Stimulated activated CD4-positive, alpha-beta T cell treated with anti-CD3 and anti-CD28 coated beads, Interleukin-12 subunit alpha, Interleukin-12 subunit beta, amount 100 ng/mL, for 4 hours (primary cell): ENCODE data around the gene USP43.
A peak's percentile ranks its signal among the peaks of the same experiment; 100 is the strongest.
"Not testable (repeated sequence)": the region's sequence is repeated elsewhere in the genome, so short reads cannot be mapped to it uniquely, and the experiment has no call there.

Experiments used
- DNase-seq: peaks from one replicate; pipeline ENCODE4 v3.0.0-alpha.2; 2020

Gene USP43

GRCh38 chr17:9644910-9645751, at the start of gene USP43:
Gene USP43, plus strand, starts transcription at chr17:9645517. Its CDS starts 116 bp downstream, at chr17:9645633.
- DNase-seq, result peak; percentile 13

GRCh38 chr17:9597638-9598037, 47.7 kb upstream of the USP43 start:
- not testable (repeated sequence) for DNase-seq

GRCh38 chr17:9598661-9599060, 46.7 kb upstream of the USP43 start:
- no peak for DNase-seq

GRCh38 chr17:9604583-9604982, 40.7 kb upstream of the USP43 start:
- DNase-seq, result not testable (repeated sequence)

GRCh38 chr17:9606453-9606852, 38.9 kb upstream of the USP43 start:
- no peak for DNase-seq

GRCh38 chr17:9607058-9607457, 38.3 kb upstream of the USP43 start:
- not testable (repeated sequence) for DNase-seq

GRCh38 chr17:9611557-9611956, 33.8 kb upstream of the USP43 start:
- DNase-seq, result no peak

GRCh38 chr17:9612006-9612405, 33.3 kb upstream of the USP43 start:
- DNase-seq, result no peak

- DNase-seq, result no peak
Measured at GRCh38 chr17:9615486-9615885, 29.8 kb upstream of the USP43 start.

- DNase-seq, result no peak
Measured at GRCh38 chr17:9622961-9623360, 22.4 kb upstream of the USP43 start.

- no peak for DNase-seq
Measured at GRCh38 chr17:9628509-9628908, 16.8 kb upstream of the USP43 start.

GRCh38 chr17:9632741-9633140, 12.6 kb upstream of the USP43 start:
- DNase-seq, result no peak

GRCh38 chr17:9635340-9635739, 10.0 kb upstream of the USP43 start:
- no peak for DNase-seq

- no peak for DNase-seq
Measured at GRCh38 chr17:9636501-9636900, 8.8 kb upstream of the USP43 start.

GRCh38 chr17:9640388-9640787, 4.9 kb upstream of the USP43 start:
- DNase-seq, result not testable (repeated sequence)

GRCh38 chr17:9643611-9644010, 1.7 kb upstream of the USP43 start:
- DNase-seq, result no peak

GRCh38 chr17:9645851-9646545, 681 bp downstream of the USP43 start:
- DNase-seq, result peak; percentile 15

GRCh38 chr17:9646546-9646885, 1.2 kb downstream of the USP43 start:
- DNase-seq, result no peak

GRCh38 chr17:9647014-9647413, 1.7 kb downstream of the USP43 start:
- no peak for DNase-seq

- no peak for DNase-seq
Measured at GRCh38 chr17:9648521-9649110, 3.3 kb downstream of the USP43 start.

- DNase-seq, result no peak
Measured at GRCh38 chr17:9658593-9659211, 13.4 kb downstream of the USP43 start.

- no peak for DNase-seq
Measured at GRCh38 chr17:9661027-9661426, 15.7 kb downstream of the USP43 start.

GRCh38 chr17:9663511-9663910, 18.2 kb downstream of the USP43 start:
- not testable (repeated sequence) for DNase-seq
